ENCODE measurements around the gene HS6ST3. TPM values are rescaled to one million over a fixed set of nuclear protein-coding genes. Genes with fewer than 3 reads are reported as not detected.

Gene HS6ST3
- total and polyA plus RNA-seq, 9 of the 15 experiments (the other 6 are each of a cell fraction or from before 2014, with no cell fraction given), result not detected

DNA sequence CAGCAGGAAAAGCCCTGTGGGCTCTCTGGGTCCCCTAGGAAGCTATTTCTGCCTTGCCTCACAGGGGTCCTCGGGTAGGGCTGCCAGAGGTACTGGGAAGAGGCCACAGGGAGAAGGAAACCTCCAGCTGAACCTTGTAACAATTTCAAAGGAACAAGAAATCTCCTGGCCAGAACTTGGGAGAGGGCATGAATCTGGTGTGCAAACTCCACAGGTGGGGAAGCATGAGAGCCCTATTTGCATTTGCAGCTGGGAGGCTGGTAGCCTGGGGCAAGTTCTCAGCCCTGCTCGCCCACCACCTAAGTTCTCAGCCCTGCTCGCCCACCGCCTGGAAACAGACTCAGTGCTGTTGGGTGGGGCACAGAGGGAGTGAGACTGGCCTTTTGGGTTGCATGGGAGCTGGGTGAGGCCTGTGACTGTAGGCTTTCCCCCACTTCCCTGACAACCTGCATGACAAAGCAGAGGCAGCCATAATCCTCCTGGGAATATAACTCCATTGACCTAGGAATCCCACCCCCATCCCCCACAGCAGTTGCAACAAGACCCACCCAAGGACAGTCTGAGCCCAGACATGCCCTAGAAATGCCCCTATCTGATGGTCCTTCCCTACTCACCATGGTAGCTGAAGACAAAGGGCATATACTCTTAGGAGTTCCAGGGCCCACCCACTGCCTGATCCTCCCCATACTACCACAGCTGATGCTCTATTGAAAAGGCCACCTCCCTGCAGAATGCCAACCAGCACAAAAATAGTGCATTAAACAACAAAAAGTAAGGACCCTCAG, 48.4 kb upstream of the HS6ST3 start:
- no TSS peak for BruUV-seq (replicated peaks)
- intact Hi-C loops (cut with micrococcal nuclease) (no loop called here), in situ Hi-C loops (cut with MboI) (no loop called here)
- no peak overlapping the region for H3K4me3 ChIP-seq
- TF ChIP-seq, protein P1, sequence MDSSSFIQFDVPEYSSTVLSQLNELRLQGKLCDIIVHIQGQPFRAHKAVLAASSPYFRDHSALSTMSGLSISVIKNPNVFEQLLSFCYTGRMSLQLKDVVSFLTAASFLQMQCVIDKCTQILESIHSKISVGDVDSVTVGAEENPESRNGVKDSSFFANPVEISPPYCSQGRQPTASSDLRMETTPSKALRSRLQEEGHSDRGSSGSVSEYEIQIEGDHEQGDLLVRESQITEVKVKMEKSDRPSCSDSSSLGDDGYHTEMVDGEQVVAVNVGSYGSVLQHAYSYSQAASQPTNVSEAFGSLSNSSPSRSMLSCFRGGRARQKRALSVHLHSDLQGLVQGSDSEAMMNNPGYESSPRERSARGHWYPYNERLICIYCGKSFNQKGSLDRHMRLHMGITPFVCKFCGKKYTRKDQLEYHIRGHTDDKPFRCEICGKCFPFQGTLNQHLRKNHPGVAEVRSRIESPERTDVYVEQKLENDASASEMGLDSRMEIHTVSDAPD (CRISPR knock-in tag; IDR thresholded peaks at IDR 0.05), result no peak
- TF ChIP-seq YY1 (IDR thresholded peaks at IDR 0.05; ENCODE audit: borderline replicate concordance in 1 of 3, control insufficient read depth in 1 of 3, extremely low read depth in 1 of 3, insufficient read depth in 3 of 3, insufficient read length in 1 of 3, insufficient replicate concordance in 2 of 3, low read depth in 1 of 3, low read length in 2 of 3), result no peak
- TF ChIP-seq ZNF253 (CRISPR knock-in tag; conservative IDR thresholded peaks at IDR 0.05), result no peak
- no peak for TF ChIP-seq BRD4 (IDR thresholded peaks at IDR 0.05)
- no peak for TF ChIP-seq MED1 (CRISPR knock-in tag; IDR thresholded peaks at IDR 0.05; ENCODE audit: borderline replicate concordance)
- TF ChIP-seq, protein P2, sequence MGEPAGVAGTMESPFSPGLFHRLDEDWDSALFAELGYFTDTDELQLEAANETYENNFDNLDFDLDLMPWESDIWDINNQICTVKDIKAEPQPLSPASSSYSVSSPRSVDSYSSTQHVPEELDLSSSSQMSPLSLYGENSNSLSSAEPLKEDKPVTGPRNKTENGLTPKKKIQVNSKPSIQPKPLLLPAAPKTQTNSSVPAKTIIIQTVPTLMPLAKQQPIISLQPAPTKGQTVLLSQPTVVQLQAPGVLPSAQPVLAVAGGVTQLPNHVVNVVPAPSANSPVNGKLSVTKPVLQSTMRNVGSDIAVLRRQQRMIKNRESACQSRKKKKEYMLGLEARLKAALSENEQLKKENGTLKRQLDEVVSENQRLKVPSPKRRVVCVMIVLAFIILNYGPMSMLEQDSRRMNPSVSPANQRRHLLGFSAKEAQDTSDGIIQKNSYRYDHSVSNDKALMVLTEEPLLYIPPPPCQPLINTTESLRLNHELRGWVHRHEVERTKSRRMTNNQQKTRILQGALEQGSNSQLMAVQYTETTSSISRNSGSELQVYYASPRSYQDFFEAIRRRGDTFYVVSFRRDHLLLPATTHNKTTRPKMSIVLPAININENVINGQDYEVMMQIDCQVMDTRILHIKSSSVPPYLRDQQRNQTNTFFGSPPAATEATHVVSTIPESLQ (CRISPR knock-in tag; IDR thresholded peaks at IDR 0.05), result no peak
- TF ChIP-seq, protein P3, sequence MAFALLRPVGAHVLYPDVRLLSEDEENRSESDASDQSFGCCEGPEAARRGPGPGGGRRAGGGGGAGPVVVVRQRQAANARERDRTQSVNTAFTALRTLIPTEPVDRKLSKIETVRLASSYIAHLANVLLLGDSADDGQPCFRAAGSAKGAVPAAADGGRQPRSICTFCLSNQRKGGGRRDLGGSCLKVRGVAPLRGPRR (CRISPR knock-in tag; IDR thresholded peaks at IDR 0.05), result no peak
- no peak for TF ChIP-seq FOXP1 (CRISPR knock-in tag; IDR thresholded peaks at IDR 0.05)
- no peak for TF ChIP-seq KLF6 (CRISPR knock-in tag; IDR thresholded peaks at IDR 0.05; ENCODE audit: borderline replicate concordance)
- no peak for TF ChIP-seq ZSCAN32 (CRISPR knock-in tag; IDR thresholded peaks at IDR 0.05)
- no peak for TF ChIP-seq ZNF165 (CRISPR knock-in tag; IDR thresholded peaks at IDR 0.05; ENCODE audit: borderline replicate concordance)
- ATAC-seq (no peak), DNase-seq (ENCODE audit: extremely low read depth in 1 of 4, low spot score in 3 of 4) (no peak), FAIRE-seq (no peak)
- no peaks in the 10 kb centered on the region; the same call in 1 of the 2 replicates for H3K9me3 ChIP-seq (replicated peaks; ENCODE audit: control insufficient read depth, insufficient read depth, low read depth, low read length)
- H3K4me1 ChIP-seq (replicated peaks in 1 of 2; ENCODE audit: control insufficient read depth in 2 of 2, insufficient read depth in 2 of 2, low read length in 2 of 2), result no peaks in the 10 kb centered on the region
- H3K4me2 ChIP-seq (ENCODE audit: insufficient read depth, low read length), result no peak overlapping the region
- no peaks in the 10 kb centered on the region for H3K27me3 ChIP-seq (ENCODE audit: control insufficient read depth in 2 of 2, insufficient read depth in 2 of 2, low read length in 2 of 2)
- no peaks in the 10 kb centered on the region for H4K20me1 ChIP-seq (replicated peaks; ENCODE audit: control insufficient read depth, insufficient read depth, low read length)
- H3K27ac ChIP-seq (ENCODE audit: extremely low read depth, low read depth, low read length), result no peak overlapping the region
- no peaks in the 10 kb centered on the region for H3K9me1 ChIP-seq (ENCODE audit: control insufficient read depth, insufficient read depth, low read length)
- H2AFZ ChIP-seq (ENCODE audit: low read depth, low read length), result no peak overlapping the region
- H3K36me3 ChIP-seq (ENCODE audit: control insufficient read depth, insufficient read depth, low read length), result no peaks in the 10 kb centered on the region; the same call in 2 of the 3 replicates
- no peak overlapping the region for H3K9ac ChIP-seq (ENCODE audit: insufficient read depth in 1 of 2, low read depth in 2 of 2, low read length in 2 of 2)
- CTCF ChIA-PET (ENCODE audit: low intra/inter-chr PET ratio), result no interaction called here
- POLR2A ChIA-PET, result interaction anchor here (0.8 kb wide), 1 partner anchor 12 kb away, joined by 3 read pairs; the partner anchor contains the start of gene UGGT2
- H3K79me2 ChIP-seq (ENCODE audit: control insufficient read depth, insufficient read depth, low read length), result peaks cover 48% of the 10 kb centered on the region
- WGBS (ENCODE audit: insufficient coverage, low coverage, missing lambda C conversion rate), result 86% methylated on average over 1 of the region's 4 CpGs
